ENCODE data around the gene PPFIA3. TPM values are rescaled to one million over a fixed set of nuclear protein-coding genes. Genes with fewer than 3 reads are reported as not detected.
A peak's percentile ranks its signal among the peaks of the same experiment; 100 is the strongest.

Gene PPFIA3
- total and polyA plus RNA-seq, 2 of the 8 experiments (the other 6 are each of a cell fraction or from before 2014, with no cell fraction given), result 15.9 to 25.3 TPM

DNA sequence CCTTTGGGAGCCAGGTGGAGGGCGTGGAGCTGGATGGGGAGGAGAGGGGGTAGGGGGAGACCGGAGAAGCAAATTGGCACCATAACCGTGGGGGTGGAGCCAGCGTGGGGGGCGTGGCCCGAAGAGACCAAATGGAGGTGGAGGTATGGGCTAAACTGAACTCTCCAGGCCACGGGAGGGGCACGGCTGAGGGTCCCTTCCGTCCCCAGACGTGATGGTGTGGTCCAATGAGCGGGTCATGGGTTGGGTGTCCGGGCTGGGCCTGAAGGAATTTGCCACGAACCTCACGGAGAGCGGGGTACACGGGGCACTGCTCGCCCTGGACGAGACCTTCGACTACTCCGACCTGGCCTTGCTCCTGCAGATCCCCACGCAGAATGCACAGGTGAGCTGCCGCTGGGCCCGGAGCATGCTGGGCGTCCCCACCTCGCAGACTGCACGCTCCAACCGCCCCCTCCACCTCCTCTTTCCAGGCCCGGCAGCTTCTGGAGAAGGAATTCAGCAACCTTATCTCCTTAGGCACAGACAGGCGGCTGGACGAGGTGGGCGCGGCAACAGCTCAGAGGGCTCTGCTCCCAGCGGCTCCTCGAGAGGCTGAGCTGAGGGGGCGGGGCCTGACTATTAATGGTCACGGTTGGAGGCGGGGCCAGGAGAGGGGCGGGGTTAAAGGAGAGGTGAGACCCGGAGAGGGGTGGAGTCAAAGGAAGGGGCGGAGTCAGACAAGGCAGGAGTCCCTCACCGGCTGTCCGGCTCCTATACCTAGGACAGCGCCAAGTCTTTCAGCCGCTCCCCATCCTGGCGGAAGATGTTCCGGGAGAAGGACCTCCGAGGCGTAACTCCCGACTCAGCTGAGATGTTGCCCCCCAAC lies 29.7 kb downstream of the PPFIA3 start (continued):
- TF ChIP-seq CTCF (IDR thresholded peaks at IDR 0.05; ENCODE audit: control extremely low read depth in 1 of 3, insufficient read depth in 1 of 3, low read depth in 1 of 3, low read length in 3 of 3) (no peak), TAF7 (optimal IDR thresholded peaks at IDR 0.05; ENCODE audit: borderline replicate concordance, low read depth, low read length) (peak; percentile 40), POLR2A (IDR thresholded peaks at IDR 0.05; ENCODE audit: control extremely low read depth in 1 of 2, low read depth in 2 of 2, low read length in 2 of 2) (no peak; a peak in 2 of 3 replicates), HDAC2 (IDR thresholded peaks at IDR 0.05; ENCODE audit: borderline replicate concordance in 1 of 2, low read depth in 2 of 2, low read length in 2 of 2) (peak in 1 of 2 experiments; percentile 35; a peak in 1 of 4 replicates), CBX8 (IDR thresholded peaks at IDR 0.05; ENCODE audit: borderline replicate concordance, low read depth, low read length) (no peak), CTBP2 (IDR thresholded peaks at IDR 0.05; ENCODE audit: borderline replicate concordance, insufficient read depth, insufficient read length, low read length) (no peak), BACH1 (IDR thresholded peaks at IDR 0.05; ENCODE audit: low read length) (no peak), RBBP5 (IDR thresholded peaks at IDR 0.05; ENCODE audit: borderline replicate concordance, low read depth, low read length) (no peak), EP300 (IDR thresholded peaks at IDR 0.05; ENCODE audit: borderline replicate concordance in 1 of 2, low read depth in 2 of 2, low read length in 2 of 2) (peak in 1 of 2 experiments; percentile 95; a peak in 1 of 3 replicates), SRF (IDR thresholded peaks at IDR 0.05; ENCODE audit: low read depth, low read length) (no peak), TBP (IDR thresholded peaks at IDR 0.05; ENCODE audit: low read depth, low read length) (peak; percentile 81), SP2 (IDR thresholded peaks at IDR 0.05; ENCODE audit: low read length) (no peak), TCF12 (IDR thresholded peaks at IDR 0.05; ENCODE audit: low read depth, low read length) (no peak), SP1 (IDR thresholded peaks at IDR 0.05; ENCODE audit: low read depth, low read length) (0 out of 2 replicates have a peak, but pooled peaks have one; percentile 59)
- TF ChIP-seq, protein P1, sequence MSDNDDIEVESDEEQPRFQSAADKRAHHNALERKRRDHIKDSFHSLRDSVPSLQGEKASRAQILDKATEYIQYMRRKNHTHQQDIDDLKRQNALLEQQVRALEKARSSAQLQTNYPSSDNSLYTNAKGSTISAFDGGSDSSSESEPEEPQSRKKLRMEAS (IDR thresholded peaks at IDR 0.05), result peak; percentile 18; the same call in 1 of the 2 replicates
- TF ChIP-seq, protein P2, sequence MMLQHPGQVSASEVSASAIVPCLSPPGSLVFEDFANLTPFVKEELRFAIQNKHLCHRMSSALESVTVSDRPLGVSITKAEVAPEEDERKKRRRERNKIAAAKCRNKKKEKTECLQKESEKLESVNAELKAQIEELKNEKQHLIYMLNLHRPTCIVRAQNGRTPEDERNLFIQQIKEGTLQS (IDR thresholded peaks at IDR 0.05; ENCODE audit: insufficient read depth, low read depth, low read length), result no peak

All from H1 (cell line).